ENCODE data around the gene POP5.

DNA sequence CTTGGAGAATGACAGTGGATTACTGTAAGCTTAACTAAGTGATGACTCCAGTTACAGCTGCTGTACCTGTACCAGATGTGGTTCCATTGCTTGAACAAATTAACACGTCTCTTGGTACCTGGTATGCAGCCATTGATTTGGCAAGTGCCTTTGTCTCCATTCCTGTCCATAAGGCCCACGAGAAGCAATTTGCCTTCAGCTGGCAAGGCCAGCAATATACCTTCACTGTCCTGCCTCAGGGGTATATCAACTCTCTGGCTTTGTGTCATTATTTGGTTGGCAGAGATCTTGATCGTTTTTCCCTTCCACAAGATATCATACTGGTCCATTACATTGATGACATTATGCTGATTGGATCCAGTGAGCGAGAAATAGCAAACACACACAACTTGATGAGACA, 29.4 kb upstream of the POP5 start:
- TF ChIP-seq POLR2AphosphoS5 (IDR thresholded peaks at IDR 0.05; ENCODE audit: low read depth, low read length): no peak
- TF ChIP-seq, protein P1, sequence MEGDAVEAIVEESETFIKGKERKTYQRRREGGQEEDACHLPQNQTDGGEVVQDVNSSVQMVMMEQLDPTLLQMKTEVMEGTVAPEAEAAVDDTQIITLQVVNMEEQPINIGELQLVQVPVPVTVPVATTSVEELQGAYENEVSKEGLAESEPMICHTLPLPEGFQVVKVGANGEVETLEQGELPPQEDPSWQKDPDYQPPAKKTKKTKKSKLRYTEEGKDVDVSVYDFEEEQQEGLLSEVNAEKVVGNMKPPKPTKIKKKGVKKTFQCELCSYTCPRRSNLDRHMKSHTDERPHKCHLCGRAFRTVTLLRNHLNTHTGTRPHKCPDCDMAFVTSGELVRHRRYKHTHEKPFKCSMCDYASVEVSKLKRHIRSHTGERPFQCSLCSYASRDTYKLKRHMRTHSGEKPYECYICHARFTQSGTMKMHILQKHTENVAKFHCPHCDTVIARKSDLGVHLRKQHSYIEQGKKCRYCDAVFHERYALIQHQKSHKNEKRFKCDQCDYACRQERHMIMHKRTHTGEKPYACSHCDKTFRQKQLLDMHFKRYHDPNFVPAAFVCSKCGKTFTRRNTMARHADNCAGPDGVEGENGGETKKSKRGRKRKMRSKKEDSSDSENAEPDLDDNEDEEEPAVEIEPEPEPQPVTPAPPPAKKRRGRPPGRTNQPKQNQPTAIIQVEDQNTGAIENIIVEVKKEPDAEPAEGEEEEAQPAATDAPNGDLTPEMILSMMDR (IDR thresholded peaks at IDR 0.05): no peak
- TF ChIP-seq, protein P2, sequence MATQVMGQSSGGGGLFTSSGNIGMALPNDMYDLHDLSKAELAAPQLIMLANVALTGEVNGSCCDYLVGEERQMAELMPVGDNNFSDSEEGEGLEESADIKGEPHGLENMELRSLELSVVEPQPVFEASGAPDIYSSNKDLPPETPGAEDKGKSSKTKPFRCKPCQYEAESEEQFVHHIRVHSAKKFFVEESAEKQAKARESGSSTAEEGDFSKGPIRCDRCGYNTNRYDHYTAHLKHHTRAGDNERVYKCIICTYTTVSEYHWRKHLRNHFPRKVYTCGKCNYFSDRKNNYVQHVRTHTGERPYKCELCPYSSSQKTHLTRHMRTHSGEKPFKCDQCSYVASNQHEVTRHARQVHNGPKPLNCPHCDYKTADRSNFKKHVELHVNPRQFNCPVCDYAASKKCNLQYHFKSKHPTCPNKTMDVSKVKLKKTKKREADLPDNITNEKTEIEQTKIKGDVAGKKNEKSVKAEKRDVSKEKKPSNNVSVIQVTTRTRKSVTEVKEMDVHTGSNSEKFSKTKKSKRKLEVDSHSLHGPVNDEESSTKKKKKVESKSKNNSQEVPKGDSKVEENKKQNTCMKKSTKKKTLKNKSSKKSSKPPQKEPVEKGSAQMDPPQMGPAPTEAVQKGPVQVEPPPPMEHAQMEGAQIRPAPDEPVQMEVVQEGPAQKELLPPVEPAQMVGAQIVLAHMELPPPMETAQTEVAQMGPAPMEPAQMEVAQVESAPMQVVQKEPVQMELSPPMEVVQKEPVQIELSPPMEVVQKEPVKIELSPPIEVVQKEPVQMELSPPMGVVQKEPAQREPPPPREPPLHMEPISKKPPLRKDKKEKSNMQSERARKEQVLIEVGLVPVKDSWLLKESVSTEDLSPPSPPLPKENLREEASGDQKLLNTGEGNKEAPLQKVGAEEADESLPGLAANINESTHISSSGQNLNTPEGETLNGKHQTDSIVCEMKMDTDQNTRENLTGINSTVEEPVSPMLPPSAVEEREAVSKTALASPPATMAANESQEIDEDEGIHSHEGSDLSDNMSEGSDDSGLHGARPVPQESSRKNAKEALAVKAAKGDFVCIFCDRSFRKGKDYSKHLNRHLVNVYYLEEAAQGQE (IDR thresholded peaks at IDR 0.05; ENCODE audit: insufficient read depth in 1 of 2, low read depth in 2 of 2, low read length in 1 of 2): no peak
- no peak for TF ChIP-seq SIN3A (IDR thresholded peaks at IDR 0.05; ENCODE audit: borderline replicate concordance, insufficient read depth, low read depth, low read length)
- TF ChIP-seq TCF7L2 (IDR thresholded peaks at IDR 0.05; ENCODE audit: low read depth, low read length): no peak
